Osteoblast (primary cell): ENCODE data around the gene CLPTM1L. TPM values are rescaled to one million over a fixed set of nuclear protein-coding genes. Genes with fewer than 3 reads are reported as not detected.

Source experiments
- DNase-seq: peaks from one replicate; pipeline ENCODE4 v3.0.0; 2011; ENCODE audit warnings: low spot score, mixed read lengths; ENCODE audit not compliant: insufficient read length; ENCODE audit errors: missing footprints
- H2AFZ ChIP-seq: 2 replicates; pipeline ENCODE4 v1.6.0; 2011; ENCODE audit warnings: mild to moderate bottlenecking, low read length
- H3K27ac ChIP-seq: 2 replicates; pipeline ENCODE4 v1.5.1; 2011; ENCODE audit warnings: mild to moderate bottlenecking, low read depth, low read length, moderate library complexity
- H3K27me3 ChIP-seq: 2 replicates; pipeline ENCODE4 v1.6.0; 2012; ENCODE audit warnings: mild to moderate bottlenecking, control low read depth, inconsistent platforms, low read length, moderate library complexity; ENCODE audit not compliant: insufficient read depth
- H3K36me3 ChIP-seq: 2 replicates; pipeline ENCODE4 v1.5.1; 2011; ENCODE audit warnings: mild to moderate bottlenecking, low read length, control low read depth, moderate library complexity; ENCODE audit not compliant: insufficient read depth
- H3K4me1 ChIP-seq: 2 replicates; pipeline ENCODE4 v1.5.1; 2011; ENCODE audit warnings: mild to moderate bottlenecking, low read length, control low read depth, moderate library complexity; ENCODE audit not compliant: insufficient read depth
- H3K4me2 ChIP-seq: 2 replicates; pipeline ENCODE4 v1.6.0; 2011; ENCODE audit warnings: mild to moderate bottlenecking, low read length; ENCODE audit not compliant: insufficient read depth
- H3K4me3 ChIP-seq: fragments of 200-600 bp; sonication (generic); 3 replicates; pipeline ENCODE4 v1.5.1; 2012; ENCODE audit warnings: mild to moderate bottlenecking, low read length, inconsistent platforms; ENCODE audit not compliant: insufficient read depth
- H3K79me2 ChIP-seq: 2 replicates; pipeline ENCODE4 v1.6.0; 2012; ENCODE audit warnings: mild to moderate bottlenecking, low read length, control low read depth, inconsistent platforms; ENCODE audit not compliant: insufficient read depth
- H3K9me3 ChIP-seq: 2 replicates; pipeline ENCODE4 v1.5.1; 2011; ENCODE audit warnings: low read depth, low read length, control low read depth
- H4K20me1 ChIP-seq: 2 replicates; pipeline ENCODE4 v1.6.0; 2012; ENCODE audit warnings: mild to moderate bottlenecking, low read length, control low read depth; ENCODE audit not compliant: insufficient read depth
- CTCF ChIP-seq: IDR thresholded peaks from 2 replicates; pipeline ENCODE4 v1.5.1; 2011; ENCODE audit warnings: mild to moderate bottlenecking, low read depth, low read length, moderate library complexity; ENCODE audit errors: extremely low read depth
- total RNA-seq: library from RNA; depleted of rRNA; stranded (reverse); fragments of >200 nt; gene quantifications from 2 replicates; pipeline ENCODE4 v1.2.3, GENCODE V29; 2012

The CLPTM1L gene
- total RNA-seq, 1 donor = 139 TPM

GRCh38 chr5:1370006-1370405 lies 25.1 kb upstream of the CLPTM1L start:
- peaks cover 13% of the 10 kb centered on the region for H3K27me3 ChIP-seq
- no peak overlapping the region for H2AFZ ChIP-seq
- H3K36me3 ChIP-seq = no peaks in the 10 kb centered on the region
- DNase-seq = peak; percentile 19
- no peak for TF ChIP-seq CTCF
- no peaks in the 10 kb centered on the region for H3K79me2 ChIP-seq
- H3K9me3 ChIP-seq = no peaks in the 10 kb centered on the region
- no peak overlapping the region for H3K4me2 ChIP-seq
- no peaks in the 10 kb centered on the region for H3K4me1 ChIP-seq
- no peaks in the 10 kb centered on the region for H4K20me1 ChIP-seq
- no peak overlapping the region for H3K27ac ChIP-seq
- H3K4me3 ChIP-seq = no peak overlapping the region

GRCh38 chr5:1368756-1369155 lies 23.9 kb upstream of the CLPTM1L start:
- no peaks in the 10 kb centered on the region for H3K36me3 ChIP-seq
- DNase-seq = peak; percentile 27
- H3K27ac ChIP-seq = no peak overlapping the region
- H3K9me3 ChIP-seq = no peaks in the 10 kb centered on the region
- no peak overlapping the region for H2AFZ ChIP-seq
- no peak for TF ChIP-seq CTCF
- no peak overlapping the region for H3K4me2 ChIP-seq
- no peaks in the 10 kb centered on the region for H4K20me1 ChIP-seq
- H3K27me3 ChIP-seq = peaks cover 18% of the 10 kb centered on the region
- no peaks in the 10 kb centered on the region for H3K79me2 ChIP-seq
- no peaks in the 10 kb centered on the region for H3K4me1 ChIP-seq
- no peak overlapping the region for H3K4me3 ChIP-seq

GRCh38 chr5:1368236-1368635 lies 23.3 kb upstream of the CLPTM1L start:
- Histone ChIP-seq H3K9me3 (no peaks in the 10 kb centered on the region), H3K4me3 (no peak overlapping the region), H4K20me1 (no peaks in the 10 kb centered on the region), H3K4me1 (no peaks in the 10 kb centered on the region), H2AFZ (no peak overlapping the region), H3K4me2 (no peak overlapping the region), H3K27me3 (peaks cover 22% of the 10 kb centered on the region), H3K79me2 (no peaks in the 10 kb centered on the region), H3K36me3 (no peaks in the 10 kb centered on the region), H3K27ac (no peak overlapping the region)
- no peak for TF ChIP-seq CTCF
- peak; percentile 66 for DNase-seq

GRCh38 chr5:1367149-1367548 lies 22.2 kb upstream of the CLPTM1L start:
- Histone ChIP-seq H2AFZ (no peak overlapping the region), H3K4me1 (no peaks in the 10 kb centered on the region), H3K79me2 (no peaks in the 10 kb centered on the region), H3K27ac (no peak overlapping the region), H3K27me3 (peaks cover 22% of the 10 kb centered on the region), H3K4me2 (no peak overlapping the region), H4K20me1 (no peaks in the 10 kb centered on the region), H3K36me3 (no peaks in the 10 kb centered on the region), H3K9me3 (no peaks in the 10 kb centered on the region), H3K4me3 (no peak overlapping the region)
- no peak for TF ChIP-seq CTCF
- peak; percentile 31 for DNase-seq
